Retinal pigment epithelial cell (primary cell): ENCODE data around the gene CADPS2.

Experiments used
- DNase-seq: peaks from one replicate; pipeline ENCODE4 v3.0.0-alpha.2; 2010; ENCODE audit warnings: low read depth
- H3K4me3 ChIP-seq: 2 replicates; pipeline ENCODE4 v1.5.1; 2011; ENCODE audit warnings: mild to moderate bottlenecking, low read length, control low read depth, moderate library complexity
- TF ChIP-seq, protein P1 (sequence below): conservative IDR thresholded peaks from 2 replicates; pipeline ENCODE4 v1.5.1; 2011; ENCODE audit warnings: low read depth, low read length, control low read depth, inconsistent platforms

Gene CADPS2

DNA sequence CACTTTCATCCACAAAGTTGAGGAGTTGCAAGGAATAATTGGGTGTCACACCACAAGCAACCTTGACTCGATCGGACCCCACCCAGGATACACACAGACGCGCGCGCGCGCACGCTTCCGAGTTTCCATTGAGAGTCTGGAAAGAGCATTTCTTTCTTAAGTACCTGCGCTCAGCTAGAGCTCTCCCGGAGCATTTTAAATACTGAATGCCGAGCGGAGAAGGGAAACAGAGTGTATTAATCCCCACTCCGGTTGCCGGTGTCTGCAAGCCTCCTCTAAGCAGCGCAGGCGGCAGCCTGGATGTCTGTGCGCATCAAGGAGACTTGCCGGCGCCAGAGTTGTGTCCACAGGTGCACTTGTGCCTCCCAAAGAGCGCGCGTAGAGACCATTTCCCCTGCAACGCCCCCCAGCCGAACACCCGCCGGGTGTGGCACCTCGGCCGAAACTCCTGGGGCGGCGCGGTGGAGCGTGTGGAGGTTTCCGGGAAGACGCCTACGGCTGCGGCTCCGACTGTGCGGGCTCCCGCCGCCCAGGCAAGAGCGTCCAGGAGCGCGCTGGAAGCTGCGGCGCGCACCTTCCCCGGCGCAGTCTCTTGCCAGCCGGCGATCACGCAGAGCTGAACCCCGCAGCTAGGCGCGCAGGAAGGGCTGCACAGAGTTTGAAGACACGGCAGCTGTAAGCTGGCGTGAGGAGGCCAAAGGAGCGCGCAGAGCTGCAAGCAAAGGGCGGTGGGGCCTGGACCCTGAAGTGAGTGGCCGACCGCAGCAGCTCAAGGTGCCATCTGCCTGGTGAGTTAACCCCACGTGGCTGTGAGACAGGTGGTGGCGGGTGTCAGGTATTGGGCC, 580.6 kb downstream of the CADPS2 start:
- DNase-seq, result no peak
- peak overlapping the region; percentile 22 for H3K4me3 ChIP-seq
- TF ChIP-seq, protein P1, sequence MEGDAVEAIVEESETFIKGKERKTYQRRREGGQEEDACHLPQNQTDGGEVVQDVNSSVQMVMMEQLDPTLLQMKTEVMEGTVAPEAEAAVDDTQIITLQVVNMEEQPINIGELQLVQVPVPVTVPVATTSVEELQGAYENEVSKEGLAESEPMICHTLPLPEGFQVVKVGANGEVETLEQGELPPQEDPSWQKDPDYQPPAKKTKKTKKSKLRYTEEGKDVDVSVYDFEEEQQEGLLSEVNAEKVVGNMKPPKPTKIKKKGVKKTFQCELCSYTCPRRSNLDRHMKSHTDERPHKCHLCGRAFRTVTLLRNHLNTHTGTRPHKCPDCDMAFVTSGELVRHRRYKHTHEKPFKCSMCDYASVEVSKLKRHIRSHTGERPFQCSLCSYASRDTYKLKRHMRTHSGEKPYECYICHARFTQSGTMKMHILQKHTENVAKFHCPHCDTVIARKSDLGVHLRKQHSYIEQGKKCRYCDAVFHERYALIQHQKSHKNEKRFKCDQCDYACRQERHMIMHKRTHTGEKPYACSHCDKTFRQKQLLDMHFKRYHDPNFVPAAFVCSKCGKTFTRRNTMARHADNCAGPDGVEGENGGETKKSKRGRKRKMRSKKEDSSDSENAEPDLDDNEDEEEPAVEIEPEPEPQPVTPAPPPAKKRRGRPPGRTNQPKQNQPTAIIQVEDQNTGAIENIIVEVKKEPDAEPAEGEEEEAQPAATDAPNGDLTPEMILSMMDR, result no peak

GRCh38 chr7:122304996-122305421, 581.3 kb downstream of the CADPS2 start:
- peak overlapping the region; percentile 22 for H3K4me3 ChIP-seq
- TF ChIP-seq, protein P1, result no peak
- no peak for DNase-seq

- no peak for DNase-seq
- TF ChIP-seq, protein P1, result no peak
- H3K4me3 ChIP-seq, result peak within 1 kb of the TSS; percentile 22
Observed at GRCh38 chr7:122304319-122304975, 581.8 kb downstream of the CADPS2 start, which contains the start of gene FEZF1. Gene FEZF1 (minus strand): TSS chr7:122304750. CDS start chr7:122304437, 313 bp downstream.

DNA sequence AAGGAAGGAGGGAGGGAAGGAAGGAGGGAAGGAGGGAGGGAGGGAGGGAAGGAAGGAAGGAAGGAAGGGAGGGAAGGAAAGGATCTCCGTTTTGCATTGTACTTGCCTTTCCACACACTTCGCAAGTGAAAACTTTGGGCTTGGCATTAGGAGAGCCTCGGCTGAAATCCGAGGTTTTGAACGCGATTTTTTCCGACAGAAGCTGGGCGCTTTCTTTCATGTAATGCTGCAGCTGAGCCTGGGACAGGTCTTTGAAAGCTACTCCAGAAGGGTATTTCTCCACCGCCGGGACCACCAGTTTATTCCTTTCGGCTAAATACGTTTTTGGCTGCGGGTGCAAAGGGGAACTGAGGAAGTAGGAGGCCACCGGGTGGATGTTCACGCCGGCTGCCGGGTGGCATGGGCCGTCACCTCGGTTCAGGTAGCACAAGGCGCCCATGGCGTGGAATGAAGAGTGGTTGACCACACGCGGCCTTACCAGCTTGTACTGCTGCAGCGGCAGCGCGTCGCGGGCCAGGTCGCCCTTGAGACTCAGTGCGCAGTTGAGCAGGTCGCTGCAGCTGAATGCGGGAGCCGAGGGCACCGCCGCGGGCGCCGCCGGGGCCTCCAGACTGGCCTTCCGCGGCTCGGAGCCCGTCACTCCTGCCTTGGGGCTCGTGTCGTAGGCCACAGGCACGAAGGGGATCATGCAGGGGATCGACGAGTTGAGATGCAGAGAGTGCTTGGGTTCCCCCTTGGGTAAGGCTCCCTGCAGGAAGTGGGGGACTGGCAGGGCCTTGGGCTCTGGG, 582.5 kb downstream of the CADPS2 start:
- no peak for DNase-seq
- TF ChIP-seq, protein P1, result no peak
- H3K4me3 ChIP-seq, result no peak overlapping the region

DNA sequence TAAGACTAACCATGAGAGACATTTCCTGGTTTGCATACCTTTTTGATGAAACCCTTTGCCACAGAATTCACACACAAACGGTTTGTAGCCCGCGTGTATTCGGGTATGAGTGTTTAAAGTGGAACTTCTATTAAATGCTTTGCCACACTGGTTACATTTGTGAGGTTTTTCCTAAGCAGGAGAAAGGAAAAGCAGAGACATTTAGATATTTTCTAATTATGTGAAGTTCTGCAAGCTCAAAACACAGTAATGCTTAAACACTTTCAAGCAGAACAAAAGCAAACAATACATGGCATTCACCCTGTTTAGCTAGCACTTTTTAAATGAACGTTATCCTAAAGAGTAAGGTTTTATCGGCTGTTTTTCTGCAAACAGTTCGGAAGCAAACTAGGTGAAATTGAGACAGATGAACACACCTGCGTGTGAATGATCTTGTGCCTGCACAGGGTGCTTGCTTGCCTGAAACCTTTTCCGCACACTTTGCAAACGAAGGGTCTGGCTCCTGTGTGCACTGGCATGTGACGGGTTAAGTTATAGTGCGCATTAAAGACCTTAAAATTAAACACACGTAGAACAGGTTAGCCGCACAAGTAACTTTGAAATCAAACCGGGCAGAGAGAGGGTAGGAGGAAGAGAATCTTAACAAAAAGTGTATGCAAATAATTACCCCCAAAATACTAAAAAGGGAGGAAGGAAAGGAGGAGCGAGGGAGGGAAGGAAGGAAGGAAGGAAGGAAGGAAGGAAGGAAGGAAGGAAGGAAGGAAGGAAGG, 583.3 kb downstream of the CADPS2 start:
- no peak overlapping the region for H3K4me3 ChIP-seq
- no peak for DNase-seq
- TF ChIP-seq, protein P1, result no peak
